Measurements from ENCODE around the gene OLFM1.

The OLFM1 gene

GRCh38 chr9:135076876-135077430, 10.5 kb upstream of the OLFM1 start:
- DNase-seq = no peak

GRCh38 chr9:135077497-135078200, 9.8 kb upstream of the OLFM1 start:
- DNase-seq = no peak

- DNase-seq = no peak
These were observed 9.1 kb upstream of the OLFM1 start for GRCh38 chr9:135078361-135078821.

- no peak for DNase-seq
These were observed 8.4 kb upstream of the OLFM1 start for GRCh38 chr9:135079018-135079417.

GRCh38 chr9:135079676-135080075, 7.8 kb upstream of the OLFM1 start:
- DNase-seq = no peak

- DNase-seq = no peak
These were observed 6.9 kb upstream of the OLFM1 start for GRCh38 chr9:135080286-135081263.

GRCh38 chr9:135081264-135081660, 6.2 kb upstream of the OLFM1 start:
- DNase-seq = no peak

- DNase-seq = no peak
These were observed 5.7 kb upstream of the OLFM1 start for GRCh38 chr9:135081731-135082130.

- no peak for DNase-seq
These were observed 4.9 kb upstream of the OLFM1 start for GRCh38 chr9:135082536-135082935.

GRCh38 chr9:135083241-135083810, 4.1 kb upstream of the OLFM1 start:
- DNase-seq = no peak

GRCh38 chr9:135083831-135084230, 3.6 kb upstream of the OLFM1 start:
- DNase-seq = no peak

GRCh38 chr9:135084262-135084661, 3.2 kb upstream of the OLFM1 start:
- no peak for DNase-seq

GRCh38 chr9:135084881-135085760, 2.3 kb upstream of the OLFM1 start:
- no peak for DNase-seq

- no peak for DNase-seq
These were observed 1.5 kb upstream of the OLFM1 start for GRCh38 chr9:135085830-135086546.

GRCh38 chr9:135086597-135087488, 625 bp upstream of the OLFM1 start:
- DNase-seq = no peak

- no peak for DNase-seq
These were observed 455 bp downstream of the OLFM1 start for GRCh38 chr9:135087899-135088347.

- no peak for DNase-seq
These were observed 995 bp downstream of the OLFM1 start for GRCh38 chr9:135088348-135088978.

GRCh38 chr9:135088979-135089847, 1.7 kb downstream of the OLFM1 start:
- no peak for DNase-seq

GRCh38 chr9:135090081-135090480, 2.6 kb downstream of the OLFM1 start:
- no peak for DNase-seq

All from GF-D8 (cell line).